H1 (cell line): ENCODE data around the gene HMGN3. TPM values are rescaled to one million over a fixed set of nuclear protein-coding genes. Genes with fewer than 3 reads are reported as not detected.

Source experiments
- CTCF ChIA-PET: fragments of 300-600 bp; sonication (Branson Sonifier 250); formaldehyde crosslinking; loops from one replicate; lab custom pipeline; 2021; ENCODE audit not compliant: partially characterized antibody; lab: Charles Lee
- POLR2A ChIA-PET: fragments of 300-600 bp; sonication (Branson Sonifier 250); formaldehyde crosslinking; loops from one replicate; lab custom pipeline; 2021; ENCODE audit warnings: inconsistent platforms; ENCODE audit not compliant: partially characterized antibody; lab: Charles Lee
- DNase-seq, 2 experiments: peaks; one replicate each; pipeline versions ENCODE4 v3.0.0 to v3.0.0-alpha.2; 2010 to 2022; ENCODE audit warnings: low spot score in 2 of 2, low read depth in 1 of 2, mixed read lengths in 1 of 2
- FAIRE-seq: peaks from 2 replicates; lab custom pipeline; 2011; peaks lifted over from hg19 to GRCh38; lab: Jason Lieb, UNC
- H2AFZ ChIP-seq: 2 replicates; pipeline ENCODE4 v1.8.1; 2012; ENCODE audit warnings: low read length, inconsistent platforms
- H2AK5ac ChIP-seq: 2 replicates; pipeline ENCODE4 v1.6.1; 2013; ENCODE audit warnings: low read depth, low read length
- H2BK120ac ChIP-seq: replicated peaks from 2 replicates; pipeline ENCODE3; 2013; ENCODE audit warnings: low read depth, low read length, inconsistent platforms
- H2BK12ac ChIP-seq: 2 replicates; pipeline ENCODE4 v1.6.1; 2013; ENCODE audit warnings: low read depth, low read length
- H2BK15ac ChIP-seq: 2 replicates; pipeline ENCODE4 v1.6.1; 2013; ENCODE audit warnings: low read length
- H2BK20ac ChIP-seq: 2 replicates; pipeline ENCODE4 v1.6.1; 2013; ENCODE audit warnings: low read length
- H2BK5ac ChIP-seq: 2 replicates; pipeline ENCODE4 v1.6.1; 2013; ENCODE audit warnings: low read depth, low read length
- H3K14ac ChIP-seq: 2 replicates; pipeline ENCODE4 v1.6.1; 2013; ENCODE audit warnings: inconsistent platforms; ENCODE audit not compliant: insufficient read length
- H3K18ac ChIP-seq: 2 replicates; pipeline ENCODE4 v1.6.1; 2013; ENCODE audit warnings: low read length; ENCODE audit errors: extremely low read depth
- H3K23ac ChIP-seq: 2 replicates; pipeline ENCODE4 v1.6.1; 2013; ENCODE audit warnings: inconsistent platforms; ENCODE audit not compliant: insufficient read length
- H3K23me2 ChIP-seq: 2 replicates; pipeline ENCODE4 v1.6.1; 2013; ENCODE audit warnings: low read depth, low read length
- H3K27ac ChIP-seq: 2 replicates; pipeline ENCODE4 v1.6.1; 2011; ENCODE audit warnings: low read depth, low read length, inconsistent platforms
- H3K27me3 ChIP-seq, 4 experiments: replicated peaks in 1 of 4; 1 replicate in 1 of 4; 2 replicates in 3 of 4; pipeline versions ENCODE4 v1.6.1 to v1.8.1; 2011 to 2013; ENCODE audit warnings: low read length in 3 of 4, mild to moderate bottlenecking in 3 of 4, inconsistent platforms in 2 of 4, mixed read lengths in 2 of 4, moderate library complexity in 1 of 4; ENCODE audit not compliant: control insufficient read depth in 3 of 4, insufficient read depth in 3 of 4; ENCODE audit errors: extremely low read depth in 1 of 4
- H3K36me3 ChIP-seq, 4 experiments: 2 replicates each; pipeline versions ENCODE4 v1.6.1 to v1.8.1; 2011 to 2013; ENCODE audit warnings: mild to moderate bottlenecking in 4 of 4, low read length in 3 of 4, moderate library complexity in 2 of 4, control low read depth in 1 of 4, inconsistent platforms in 1 of 4; ENCODE audit not compliant: insufficient read depth in 4 of 4, control insufficient read depth in 2 of 4
- H3K4ac ChIP-seq: replicated peaks from 2 replicates; pipeline ENCODE3; 2013; ENCODE audit warnings: low read length, low read depth, mixed read lengths, inconsistent platforms; ENCODE audit not compliant: insufficient read length
- H3K4me1 ChIP-seq, 4 experiments: replicated peaks in 1 of 4; 1 replicate in 1 of 4; 2 replicates in 3 of 4; pipeline versions ENCODE4 v1.6.1 to v1.8.1; 2011 to 2013; ENCODE audit warnings: low read length in 3 of 4, inconsistent platforms in 2 of 4, mixed read lengths in 1 of 4; ENCODE audit not compliant: insufficient read depth in 4 of 4, control insufficient read depth in 3 of 4
- H3K4me2 ChIP-seq, 2 experiments: 2 replicates each; pipeline versions ENCODE4 v1.6.1 to v1.8.1; 2011 to 2013; ENCODE audit warnings: low read depth in 2 of 2, low read length in 2 of 2, control low read depth in 1 of 2, inconsistent platforms in 1 of 2, mild to moderate bottlenecking in 1 of 2; ENCODE audit not compliant: insufficient read depth in 1 of 2
- H3K4me3 ChIP-seq, 4 experiments: fragments of 200-600, 300-600 bp in 1 of 4; sonication (generic), shearing (Covaris generic), sonication (Bioruptor Twin) in 1 of 4; 2 replicates each; pipeline versions ENCODE4 v1.5.1 to v1.8.1; 2011 to 2016; ENCODE audit warnings: low read length in 4 of 4, low read depth in 3 of 4, control low read depth in 2 of 4, inconsistent platforms in 2 of 4, mild to moderate bottlenecking in 2 of 4, mixed read lengths in 1 of 4, moderate library complexity in 1 of 4; ENCODE audit not compliant: insufficient read depth in 2 of 4; ENCODE audit errors: extremely low read depth in 1 of 4
- H3K56ac ChIP-seq: replicated peaks from 2 replicates; pipeline ENCODE3; 2013; ENCODE audit warnings: low read depth, mild to moderate bottlenecking, mixed read lengths, low read length, inconsistent platforms; ENCODE audit not compliant: insufficient read length
- H3K79me1 ChIP-seq: 2 replicates; pipeline ENCODE4 v1.6.1; 2013; ENCODE audit warnings: low read depth, low read length, control low read depth
- H3K79me2 ChIP-seq, 2 experiments: 2 replicates each; pipeline versions ENCODE4 v1.6.1 to v1.8.1; 2012 to 2013; ENCODE audit warnings: low read length in 2 of 2, mild to moderate bottlenecking in 2 of 2, inconsistent platforms in 1 of 2; ENCODE audit not compliant: insufficient read depth in 2 of 2, control insufficient read depth in 1 of 2
- H3K9ac ChIP-seq, 4 experiments: replicated peaks in 1 of 4; 1 replicate in 1 of 4; 2 replicates in 3 of 4; pipeline versions ENCODE4 v1.6.1 to v1.8.1; 2011 to 2013; ENCODE audit warnings: low read depth in 3 of 4, low read length in 3 of 4, control low read depth in 2 of 4, mild to moderate bottlenecking in 2 of 4, moderate library complexity in 2 of 4, inconsistent platforms in 1 of 4; ENCODE audit errors: extremely low read depth in 1 of 4
- H3K9me3 ChIP-seq, 2 experiments: 2 replicates each; pipeline versions ENCODE4 v1.6.1 to v1.8.1; 2012 to 2013; ENCODE audit warnings: mild to moderate bottlenecking in 2 of 2, moderate library complexity in 2 of 2, control low read depth in 1 of 2, inconsistent platforms in 1 of 2, low read depth in 1 of 2, low read length in 1 of 2, mixed read lengths in 1 of 2; ENCODE audit not compliant: insufficient read depth in 2 of 2
- H4K20me1 ChIP-seq, 2 experiments: replicated peaks in 1 of 2; 2 replicates each; pipeline versions ENCODE3 to v1.8.1; 2011 to 2013; ENCODE audit warnings: inconsistent platforms in 2 of 2, low read length in 2 of 2, mild to moderate bottlenecking in 1 of 2; ENCODE audit not compliant: insufficient read depth in 2 of 2, control insufficient read depth in 1 of 2
- H4K5ac ChIP-seq: 2 replicates; pipeline ENCODE4 v1.6.1; 2013; ENCODE audit warnings: low read length, low read depth, mixed read lengths, inconsistent platforms; ENCODE audit not compliant: insufficient read length
- H4K8ac ChIP-seq: 2 replicates; pipeline ENCODE4 v1.8.0; 2013; ENCODE audit warnings: mild to moderate bottlenecking, moderate library complexity, low read length, inconsistent platforms; ENCODE audit not compliant: insufficient read depth; ENCODE audit errors: extremely low read depth
- H4K91ac ChIP-seq: replicated peaks from 2 replicates; pipeline ENCODE3; 2013; ENCODE audit warnings: low read length, mixed read lengths, inconsistent platforms; ENCODE audit not compliant: insufficient read length
- EP300 ChIP-seq, 2 experiments: IDR thresholded peaks; 1 replicate in 1 of 2; 2 replicates in 1 of 2; pipeline ENCODE4 v1.6.1; 2011 to 2012; ENCODE audit warnings: low read depth in 2 of 2, low read length in 2 of 2, mild to moderate bottlenecking in 2 of 2, borderline replicate concordance in 1 of 2, inconsistent platforms in 1 of 2, moderate library complexity in 1 of 2
- RAD21 ChIP-seq, 2 experiments: IDR thresholded peaks in 1 of 2; conservative IDR thresholded peaks in 1 of 2; 2 replicates each; pipeline ENCODE4 v1.6.1; 2011; ENCODE audit warnings: low read depth in 2 of 2, low read length in 2 of 2, improper control_type of control experiment in 1 of 2, inconsistent platforms in 1 of 2, mild to moderate bottlenecking in 1 of 2, moderate library complexity in 1 of 2
- TAF7 ChIP-seq: optimal IDR thresholded peaks from 2 replicates; pipeline ENCODE3; 2011; ENCODE audit warnings: low read depth, mild to moderate bottlenecking, inconsistent platforms, low read length, moderate library complexity, borderline replicate concordance
- WGBS, 2 experiments: shearing (Covaris generic) in 1 of 2; methylation state at CpG; one replicate each; pipeline versions ENCODE4 v1.1.6 to v1.1.7; 2013 to 2015; ENCODE audit warnings: low lambda C conversion rate in 2 of 2, mixed read lengths in 2 of 2, inconsistent platforms in 1 of 2, low coverage in 1 of 2, missing lambda C conversion rate in 1 of 2; ENCODE audit not compliant: insufficient replicate concordance in 2 of 2, insufficient coverage in 1 of 2, insufficient read length in 1 of 2; ENCODE audit errors: extremely low coverage in 1 of 2, missing lambda C conversion rate in 1 of 2; 5-methylcytosine and 5-hydroxymethylcytosine counted together
- polyA plus RNA-seq, 7 experiments: library from polyadenylated mRNA; depleted of rRNA in 3 of 7; stranded (reverse) in 5 of 7; unstranded in 2 of 7; fragments of >200 nt in 5 of 7; fragments of 200-250 nt in 2 of 7; gene quantifications; 1 replicate in 5 of 7; 2 replicates in 1 of 7; 4 replicates in 1 of 7; pipeline versions ENCODE4 v1.2.1 to v1.2.3, GENCODE V29; 2011 to 2013; ENCODE audit warnings: missing spikeins in 2 of 7, mixed read lengths in 2 of 7
- total RNA-seq: library from RNA; stranded (reverse); fragmentation: NEBNext Ultra II Directional; extraction: Animal tissue kit (Norgen Biotek cat#: 25700); gene quantifications from 2 replicates; pipeline ENCODE4 v1.2.1, GENCODE V29; 2021

HMGN3 gene
- total and polyA plus RNA-seq, 2 of the 8 experiments (the other 6 are each of a cell fraction or from before 2014, with no cell fraction given): 84.4 to 167 TPM

- no peak overlapping the region for H2BK15ac ChIP-seq
- ChIA-PET CTCF (no interaction called here), POLR2A (interaction anchor here (0.6 to 1.2 kb wide), 2 partner anchors 18 to 319 kb away, joined by 3 read pairs; partner anchors contain the start of gene IRAK1BP1)
- H4K20me1 ChIP-seq: no peaks in the 10 kb centered on the region
- no peak overlapping the region for H4K8ac ChIP-seq
- H3K27me3 ChIP-seq: peaks cover 0 to 2% (median 0%) of the 10 kb centered on the region in 4 experiments; a peak in 1 of 7 replicates
- H3K4me1 ChIP-seq: no peaks in the 10 kb centered on the region
- no peak overlapping the region; the same call in 1 of the 2 replicates for H2BK20ac ChIP-seq
- H4K91ac ChIP-seq: no peak overlapping the region
- no peak for TF ChIP-seq RAD21 (IDR thresholded peaks at IDR 0.05 in 1 of 2, conservative IDR thresholded peaks at IDR 0.05 in 1 of 2; ENCODE audit: low read depth in 2 of 2, low read length in 2 of 2)
- TF ChIP-seq TAF7: no peak
- TF ChIP-seq EP300 (IDR thresholded peaks at IDR 0.05; ENCODE audit: borderline replicate concordance in 1 of 2, low read depth in 2 of 2, low read length in 2 of 2): no peak
- TF ChIP-seq, all 59 proteins: peak for 0
- H2AFZ ChIP-seq: peak overlapping the region; percentile 57; the same call in 1 of the 2 replicates
- H3K79me2 ChIP-seq: no peaks in the 10 kb centered on the region
- H3K14ac ChIP-seq: no peak overlapping the region
- no peak overlapping the region for H2BK120ac ChIP-seq
- H3K79me1 ChIP-seq: no peaks in the 10 kb centered on the region
- no peak overlapping the region for H2BK12ac ChIP-seq
- no peak overlapping the region for H3K9ac ChIP-seq
- H3K4me3 ChIP-seq: no peak overlapping the region
- H2AK5ac ChIP-seq: no peak overlapping the region
- peaks cover 0 to 8% (median 2%) of the 10 kb centered on the region in 4 experiments; a peak in 2 of 8 replicates for H3K36me3 ChIP-seq
- no peak overlapping the region for H2BK5ac ChIP-seq
- peaks cover 6 to 9% of the 10 kb centered on the region in 2 experiments for H3K9me3 ChIP-seq
- H3K56ac ChIP-seq: no peak overlapping the region
- H3K4ac ChIP-seq: no peak overlapping the region
- WGBS, 2 experiments: 82% methylated on average over 5 of the region's 5 CpGs; no CpG with 5 or more reads in 1 of the 2 experiments
- H3K23me2 ChIP-seq: no peaks in the 10 kb centered on the region
- DNase-seq: no peak
- H4K5ac ChIP-seq: no peak overlapping the region
- no peak overlapping the region for H3K23ac ChIP-seq
- no peak overlapping the region for H3K27ac ChIP-seq
- H3K18ac ChIP-seq: no peak overlapping the region
- FAIRE-seq: no peak
- no peak overlapping the region for H3K4me2 ChIP-seq
Measured at GRCh38 chr6:79186564-79186963, 47.9 kb downstream of the HMGN3 start.
